GM21390 (cell line): ENCODE data around the gene PIP4K2C.

Experiments
- ATAC-seq: cut with Tn5 transposase; IDR thresholded peaks from one replicate; pipeline ENCODE4 v1.9.1; 2021; ENCODE audit not compliant: unreplicated experiment

Gene PIP4K2C

DNA sequence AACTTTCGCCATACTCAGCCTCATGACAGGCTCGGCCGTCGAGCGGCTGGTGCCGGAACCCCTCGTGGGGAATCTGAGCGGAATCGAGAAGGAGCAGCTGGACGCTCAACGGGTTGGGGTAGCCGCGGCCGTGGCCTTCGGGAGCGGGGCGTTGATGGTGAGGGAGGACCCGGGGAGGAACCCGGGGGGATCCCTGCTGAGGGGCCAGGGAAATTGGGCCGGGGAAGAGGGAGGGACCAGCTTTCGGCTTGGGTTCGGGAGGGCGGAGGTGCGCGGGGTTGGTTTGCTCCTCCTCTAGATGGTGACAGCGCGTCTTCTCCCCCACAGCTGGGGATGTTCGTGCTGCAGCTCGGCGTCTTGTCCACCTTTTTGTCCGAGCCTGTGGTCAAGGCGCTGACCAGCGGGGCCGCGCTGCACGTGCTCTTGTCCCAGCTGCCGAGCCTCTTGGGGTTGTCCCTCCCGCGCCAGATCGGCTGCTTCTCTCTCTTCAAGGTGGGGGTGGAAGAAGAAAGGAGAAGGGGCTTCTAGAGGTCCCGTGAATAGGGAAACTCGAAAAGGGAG lies 30.0 kb downstream of the PIP4K2C start:
- no peak for ATAC-seq

DNA sequence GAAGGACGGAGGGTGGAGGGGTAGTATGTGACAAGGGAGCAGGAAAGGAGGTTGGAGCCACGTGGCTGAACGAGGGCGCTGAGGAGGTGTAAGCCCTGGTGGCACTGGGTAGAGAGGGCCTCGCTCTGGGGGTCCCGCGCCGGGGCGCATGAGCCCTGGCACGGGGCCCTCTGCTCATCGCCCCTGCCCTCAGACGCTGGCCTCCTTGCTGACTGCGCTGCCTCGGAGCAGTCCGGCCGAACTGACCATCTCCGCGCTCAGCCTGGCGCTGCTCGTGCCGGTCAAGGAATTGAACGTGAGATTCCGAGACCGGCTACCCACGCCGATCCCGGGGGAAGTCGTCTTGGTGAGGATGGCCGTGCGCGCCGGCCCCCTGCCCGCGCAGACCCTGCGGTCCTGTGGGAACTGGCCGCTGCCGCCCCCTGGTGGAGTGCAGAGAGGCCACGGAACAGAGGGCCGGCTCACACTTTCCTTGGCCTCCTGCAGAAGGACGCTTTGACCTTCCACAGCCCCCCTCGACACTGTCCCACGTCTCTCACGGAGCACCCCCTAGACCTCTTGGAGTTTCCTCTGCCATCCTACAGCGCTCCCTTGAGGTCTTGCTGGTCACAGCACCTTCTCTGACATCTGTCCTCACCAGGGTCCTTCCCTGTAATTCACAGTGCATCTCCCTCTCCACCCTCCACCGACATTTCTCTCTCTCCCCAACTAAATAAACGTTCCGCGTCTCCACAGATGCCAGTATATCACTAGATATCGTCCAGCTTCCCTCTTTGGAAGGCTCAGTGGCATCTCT lies 30.7 kb downstream of the PIP4K2C start:
- peak; percentile 51 for ATAC-seq

DNA sequence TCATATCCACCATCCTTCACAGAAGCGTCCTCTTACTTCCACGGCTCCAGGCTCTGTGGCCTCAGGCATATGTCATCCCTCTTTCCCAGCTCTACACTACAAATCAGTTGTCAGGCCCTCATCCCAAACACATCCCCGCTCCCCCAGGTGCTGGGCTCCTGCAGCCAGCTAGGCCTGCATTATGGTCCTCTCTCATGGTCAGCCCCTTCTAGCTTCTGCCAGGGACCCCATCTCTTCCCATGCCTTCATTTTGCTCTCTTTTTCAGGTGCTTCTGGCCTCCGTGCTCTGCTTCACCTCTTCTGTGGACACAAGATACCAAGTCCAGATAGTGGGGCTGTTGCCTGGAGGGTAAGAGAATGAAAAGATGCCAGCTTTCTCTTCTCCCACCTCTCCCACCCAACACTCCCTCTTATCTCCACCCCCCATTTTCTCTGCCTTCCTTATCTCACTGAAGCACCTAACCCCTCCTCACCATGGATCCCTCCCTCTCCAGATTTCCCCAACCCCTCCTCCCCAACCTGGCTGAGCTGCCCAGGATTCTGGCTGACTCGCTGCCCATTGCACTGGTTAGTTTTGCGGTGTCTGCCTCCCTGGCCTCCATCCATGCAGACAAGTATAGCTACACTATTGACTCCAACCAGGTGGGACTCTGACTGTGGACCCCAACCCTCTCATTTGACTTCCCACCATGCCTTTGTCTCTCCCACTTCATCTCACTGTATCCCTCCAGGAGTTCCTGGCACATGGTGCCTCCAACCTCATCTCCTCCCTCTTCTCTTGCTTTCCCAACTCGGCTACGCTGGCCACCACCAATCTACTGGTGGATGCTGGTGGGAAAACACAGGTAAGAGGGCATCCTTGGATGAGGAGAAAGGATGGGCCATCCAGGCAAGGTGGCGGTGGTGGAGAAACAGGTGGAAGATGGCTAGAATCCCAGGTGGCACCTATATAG lies 31.6 kb downstream of the PIP4K2C start:
- no peak for ATAC-seq

DNA sequence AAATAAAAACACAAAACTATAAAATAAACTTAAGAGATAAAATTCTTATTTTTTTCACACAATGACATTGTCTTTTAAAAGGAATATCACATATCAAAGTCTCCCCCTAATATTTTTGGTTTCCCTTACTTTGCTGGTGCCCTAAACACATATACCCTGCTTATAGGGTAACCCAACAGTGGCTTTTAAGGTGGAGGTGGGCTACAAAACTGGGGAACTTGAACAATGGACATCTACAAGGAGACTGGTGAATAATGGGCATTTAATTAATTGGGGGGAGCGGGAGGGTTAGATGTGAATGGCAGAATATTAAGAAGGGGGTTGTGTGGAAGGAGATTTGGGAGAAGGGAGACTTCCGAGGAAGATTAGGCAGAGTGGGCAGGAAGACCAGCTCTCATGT lies 32.4 kb downstream of the PIP4K2C start:
- no peak for ATAC-seq

DNA sequence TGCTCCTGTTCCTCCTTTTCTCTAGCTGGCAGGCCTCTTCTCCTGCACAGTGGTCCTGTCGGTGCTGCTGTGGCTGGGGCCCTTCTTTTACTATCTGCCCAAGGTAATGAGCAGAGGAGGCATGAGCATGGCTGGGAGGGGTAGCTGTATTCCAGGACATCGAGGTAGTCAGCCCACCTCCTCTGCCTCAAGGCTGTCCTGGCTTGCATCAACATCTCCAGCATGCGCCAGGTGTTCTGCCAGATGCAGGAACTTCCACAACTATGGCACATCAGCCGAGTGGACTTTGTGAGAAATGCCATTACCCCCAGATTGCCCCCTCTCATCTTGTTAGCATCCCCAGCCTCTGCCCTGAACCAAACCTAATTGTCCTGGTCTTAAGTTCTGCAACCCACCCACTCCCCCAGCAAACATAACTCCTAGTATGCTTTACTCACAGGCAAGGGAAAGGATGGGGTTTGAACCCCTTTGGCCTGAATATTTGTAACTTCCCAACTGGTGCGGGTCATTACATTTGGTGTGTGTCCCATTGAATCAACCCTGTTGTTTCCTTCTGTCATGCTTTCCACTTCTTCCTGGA lies 32.9 kb downstream of the PIP4K2C start:
- no peak for ATAC-seq

DNA sequence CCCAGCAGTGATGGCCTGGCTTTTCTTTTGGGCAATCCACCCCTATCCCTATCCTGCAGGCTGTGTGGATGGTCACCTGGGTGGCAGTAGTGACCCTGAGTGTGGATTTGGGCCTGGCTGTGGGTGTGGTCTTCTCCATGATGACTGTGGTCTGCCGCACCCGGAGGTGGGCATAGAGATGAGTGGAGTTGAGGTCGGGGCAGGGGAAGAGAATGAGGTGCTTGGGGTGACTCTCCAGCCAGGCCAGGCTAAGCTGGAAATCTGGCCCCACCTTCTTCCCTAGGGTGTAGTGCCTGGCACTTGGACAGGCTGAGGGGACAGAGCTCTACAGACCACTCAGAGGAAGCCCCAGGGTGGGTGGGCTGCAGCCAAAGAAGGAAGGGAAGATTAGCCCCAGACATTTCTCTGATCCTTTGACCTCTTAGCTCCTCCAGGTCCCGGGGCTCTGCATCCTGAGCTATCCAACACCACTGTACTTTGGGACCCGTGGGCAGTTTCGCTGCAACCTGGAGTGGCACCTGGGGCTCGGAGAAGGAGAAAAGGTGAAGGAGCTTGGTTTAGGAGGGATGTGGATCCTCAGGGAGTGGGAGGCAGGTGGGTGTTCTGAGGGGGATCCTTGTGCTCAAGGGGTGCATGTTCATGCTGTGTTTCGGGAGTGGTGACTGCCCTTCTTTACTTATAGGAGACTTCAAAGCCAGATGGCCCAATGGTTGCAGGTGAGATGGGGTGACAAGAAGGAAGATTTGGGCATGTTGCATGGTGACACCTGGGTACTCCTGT lies 33.6 kb downstream of the PIP4K2C start:
- no peak for ATAC-seq

DNA sequence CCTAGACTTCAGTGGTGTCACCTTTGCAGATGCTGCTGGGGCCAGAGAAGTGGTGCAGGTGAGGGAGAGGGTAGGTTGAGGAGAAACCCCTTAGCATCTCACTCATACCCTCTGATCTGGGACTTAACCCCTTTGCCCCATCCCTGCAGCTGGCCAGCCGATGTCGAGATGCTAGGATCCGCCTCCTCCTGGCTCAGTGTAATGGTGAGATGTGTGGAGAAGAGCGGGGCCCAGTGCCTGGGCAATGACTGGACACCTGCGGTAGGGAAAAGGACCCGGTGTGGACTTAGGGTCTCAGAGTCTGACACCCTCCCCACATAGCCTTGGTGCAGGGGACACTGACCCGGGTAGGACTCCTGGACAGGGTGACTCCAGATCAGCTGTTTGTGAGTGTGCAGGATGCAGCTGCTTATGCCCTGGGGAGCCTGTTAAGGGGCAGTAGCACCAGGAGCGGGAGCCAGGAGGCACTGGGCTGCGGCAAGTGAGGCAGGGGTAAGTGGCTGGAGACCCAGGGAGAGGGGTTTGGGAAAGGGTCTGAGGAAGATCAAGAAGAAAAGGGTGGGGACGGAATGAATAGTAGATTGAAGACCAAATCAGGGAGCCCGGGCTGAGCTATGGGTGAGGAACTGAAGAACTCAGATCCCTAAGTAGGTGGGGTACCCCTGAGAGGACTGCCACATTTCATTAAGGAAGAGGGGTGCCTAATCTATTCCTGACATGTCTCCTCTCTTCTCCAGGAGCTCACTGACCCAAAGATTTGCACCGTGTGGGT lies 34.5 kb downstream of the PIP4K2C start:
- no peak for ATAC-seq

DNA sequence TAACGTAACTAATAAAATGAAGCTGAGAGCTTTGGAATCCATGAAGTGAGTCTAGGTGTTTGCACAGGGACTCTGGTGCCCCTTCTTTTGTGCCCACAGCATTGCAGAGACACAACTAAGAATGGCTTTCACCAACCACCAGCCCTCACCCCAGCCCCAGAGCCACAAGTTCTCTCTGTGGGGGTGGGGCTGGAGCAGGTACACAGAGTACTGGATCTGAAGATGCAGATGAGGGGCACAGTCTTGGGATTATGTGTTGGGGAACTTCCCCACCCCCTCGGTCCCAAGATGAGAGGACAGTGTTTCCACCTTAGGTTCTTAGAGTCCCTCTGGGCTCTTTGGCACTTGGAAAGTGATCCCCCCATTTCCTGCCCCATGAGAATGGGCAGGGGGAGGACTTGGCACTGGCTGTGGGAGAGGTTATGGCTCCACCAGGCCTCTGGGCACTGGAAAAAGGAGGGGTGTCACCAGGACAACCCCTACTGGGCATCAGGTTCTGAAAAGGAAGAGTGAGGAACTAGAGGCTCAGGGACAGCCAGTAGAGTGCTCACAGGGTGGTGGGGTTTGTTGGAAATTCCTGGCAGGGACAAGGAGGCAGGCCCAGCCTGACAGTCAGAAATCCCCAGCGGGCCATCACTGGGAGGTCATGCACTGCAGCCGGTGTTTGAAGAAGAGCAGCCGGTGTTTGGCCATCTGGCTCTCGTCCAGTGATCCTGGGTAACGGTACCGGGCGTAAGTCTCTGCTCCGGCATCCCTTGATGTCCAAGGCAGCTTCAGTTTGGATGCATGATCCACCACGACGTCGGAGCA lies 35.3 kb downstream of the PIP4K2C start:
- ATAC-seq = no peak

DNA sequence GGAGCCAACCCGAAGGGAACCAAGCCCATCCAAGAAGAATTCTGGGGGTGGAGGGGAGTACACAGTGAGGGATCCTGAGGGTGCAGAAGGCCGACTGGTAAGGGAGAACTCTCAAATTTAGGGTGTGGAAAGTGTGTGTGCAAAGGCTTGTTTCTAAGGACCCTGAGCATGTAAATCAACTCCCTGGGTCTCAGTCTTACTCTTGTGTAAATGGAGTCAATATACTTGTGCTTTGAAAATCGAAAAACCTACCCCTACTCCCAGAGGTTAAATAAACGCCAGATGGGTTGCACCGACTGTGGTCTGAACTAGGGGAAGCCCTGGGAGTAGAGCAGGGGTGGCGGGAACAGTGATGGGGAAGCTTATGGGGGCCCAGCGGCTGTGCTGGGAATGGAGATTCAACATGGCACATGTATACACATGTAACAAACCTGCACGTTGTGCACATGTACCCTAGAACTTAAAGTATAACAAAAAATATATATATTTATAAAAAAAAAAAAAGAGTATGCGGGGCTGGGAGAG lies 36.0 kb downstream of the PIP4K2C start:
- ATAC-seq = no peak

DNA sequence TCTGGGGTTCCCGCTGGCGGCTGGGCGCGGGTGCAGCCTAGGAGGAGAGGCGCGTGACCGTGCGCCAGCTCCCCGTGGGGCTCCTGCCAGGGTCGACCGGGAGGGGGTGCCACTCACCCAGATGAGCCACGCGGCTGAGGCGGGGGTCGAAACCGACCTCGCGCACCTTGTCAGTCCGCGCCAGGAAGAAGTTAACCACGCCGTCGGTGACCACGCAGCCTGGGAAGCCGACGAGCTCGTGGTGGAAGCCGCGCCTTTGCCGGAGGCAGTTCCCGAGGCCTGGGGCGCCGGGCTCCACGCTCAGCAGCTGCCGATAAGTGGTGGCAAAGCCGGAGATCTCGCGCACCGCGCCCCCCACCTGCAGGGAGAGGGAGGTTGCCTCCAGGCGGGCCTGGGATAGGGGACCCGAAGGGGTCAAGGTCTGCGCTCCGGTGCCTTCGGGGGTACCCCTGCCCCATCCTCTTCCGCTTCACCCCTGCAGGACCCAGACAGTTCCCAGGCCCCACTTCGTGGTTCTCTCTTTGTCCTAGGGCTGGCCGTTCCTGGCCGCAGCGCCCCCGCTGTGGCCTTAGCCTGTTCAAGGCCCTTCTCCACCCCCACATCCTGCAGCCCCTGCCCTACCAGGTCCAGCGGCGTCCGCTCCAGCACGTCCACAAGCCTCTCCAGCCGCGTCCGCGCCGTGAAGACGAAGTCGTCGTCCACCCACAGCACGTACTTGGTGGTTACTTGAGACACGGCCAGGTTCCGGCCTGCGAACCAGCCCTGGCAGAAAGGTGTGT lies 36.7 kb downstream of the PIP4K2C start:
- ATAC-seq = no peak

DNA sequence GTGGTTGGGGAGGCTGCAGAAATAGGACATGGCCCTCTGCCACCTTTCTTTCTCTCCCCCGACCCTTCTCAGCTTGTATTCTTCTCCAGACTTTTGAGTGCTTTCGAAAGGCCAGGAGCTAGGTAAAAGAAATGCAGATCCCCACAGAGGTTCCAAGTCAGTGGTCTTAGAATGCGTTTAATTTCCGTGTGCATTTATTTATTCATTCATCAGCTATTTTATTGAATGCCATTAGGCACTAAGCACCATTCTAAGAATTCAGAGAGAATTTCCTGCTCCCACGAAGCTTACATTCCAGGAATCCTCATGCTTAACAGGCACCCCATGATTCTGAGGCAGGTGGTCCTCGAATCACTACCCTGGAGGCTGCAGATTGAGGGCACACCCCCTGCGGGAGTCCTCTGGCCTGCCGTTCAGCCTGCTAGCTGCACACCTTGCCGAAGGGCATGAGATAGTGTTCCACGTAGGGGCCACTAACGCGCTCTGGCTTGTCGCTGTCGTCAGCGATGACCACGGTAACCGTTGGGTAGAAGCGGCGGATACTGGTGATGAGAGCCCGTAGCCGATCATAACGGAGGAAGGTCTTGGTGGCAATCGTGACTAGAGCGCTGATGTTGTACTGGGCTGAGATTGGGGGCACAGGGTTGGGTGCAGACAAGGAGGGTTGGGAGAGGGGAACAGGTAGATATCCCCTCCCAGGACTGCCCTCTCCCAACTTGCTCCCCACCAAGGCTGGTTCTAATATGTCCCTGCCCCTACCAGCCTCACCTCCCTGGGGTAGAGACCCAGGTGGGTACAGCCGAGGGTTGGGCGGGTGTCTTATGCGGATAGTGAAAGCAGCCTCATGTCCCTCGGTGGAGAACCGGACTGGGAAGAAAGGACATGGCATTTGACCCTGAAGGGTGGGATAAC lies 37.5 kb downstream of the PIP4K2C start:
- no peak for ATAC-seq

DNA sequence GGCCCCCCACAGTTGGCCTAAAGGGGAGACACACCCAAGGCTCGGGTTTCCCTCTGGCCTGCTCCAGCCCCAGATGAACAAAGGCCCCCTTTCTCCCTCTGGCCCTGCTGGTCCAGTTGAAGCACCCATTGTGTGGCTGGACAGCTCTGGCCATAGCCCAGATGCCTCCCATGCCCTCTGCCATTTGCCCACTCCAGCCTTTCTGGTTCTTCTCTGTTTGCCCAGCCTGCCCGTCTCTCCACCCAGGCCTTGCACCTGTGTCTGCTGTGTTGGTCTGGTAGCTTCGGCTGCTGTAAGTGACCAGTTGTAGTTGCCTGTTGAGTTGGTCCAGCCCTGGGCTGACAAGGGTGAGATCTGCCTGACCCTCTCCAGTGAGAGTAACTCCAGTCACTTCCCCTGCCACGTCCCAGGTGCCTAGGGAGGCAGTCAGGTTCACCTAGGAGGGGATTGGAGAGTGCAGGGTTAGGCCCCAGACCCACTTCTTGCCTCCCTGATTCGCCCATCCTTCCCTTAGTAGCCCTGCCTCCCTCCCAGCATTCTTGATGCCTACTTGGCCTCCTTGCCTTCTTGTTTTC lies 39.0 kb downstream of the PIP4K2C start:
- no peak for ATAC-seq

DNA sequence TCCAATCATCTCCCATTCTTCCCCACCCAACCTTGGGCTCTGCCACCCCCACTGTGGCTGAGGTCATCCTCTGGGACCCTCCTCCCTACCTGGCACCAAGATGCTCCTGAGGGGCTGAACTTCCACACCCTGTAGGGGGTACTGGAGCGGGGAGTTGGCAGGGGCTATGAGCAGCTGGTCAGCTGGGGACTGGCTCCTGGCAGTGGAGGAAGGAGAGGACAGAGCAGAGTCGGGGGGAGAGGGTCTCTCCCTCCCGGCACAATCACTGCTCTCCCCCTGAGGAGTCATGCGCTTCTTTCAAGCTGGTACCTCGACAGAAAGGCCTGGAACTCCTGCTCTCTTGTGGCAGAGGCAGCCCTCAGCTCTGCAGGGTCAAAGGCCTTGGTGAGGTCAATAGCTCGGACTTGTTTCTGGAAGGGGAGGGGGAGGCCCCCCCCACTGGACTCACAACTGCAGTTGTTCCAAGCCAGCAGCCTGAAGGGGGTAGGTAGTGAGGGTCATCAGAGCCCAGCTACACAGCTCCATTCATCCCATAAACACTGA lies 40.0 kb downstream of the PIP4K2C start:
- no peak for ATAC-seq

DNA sequence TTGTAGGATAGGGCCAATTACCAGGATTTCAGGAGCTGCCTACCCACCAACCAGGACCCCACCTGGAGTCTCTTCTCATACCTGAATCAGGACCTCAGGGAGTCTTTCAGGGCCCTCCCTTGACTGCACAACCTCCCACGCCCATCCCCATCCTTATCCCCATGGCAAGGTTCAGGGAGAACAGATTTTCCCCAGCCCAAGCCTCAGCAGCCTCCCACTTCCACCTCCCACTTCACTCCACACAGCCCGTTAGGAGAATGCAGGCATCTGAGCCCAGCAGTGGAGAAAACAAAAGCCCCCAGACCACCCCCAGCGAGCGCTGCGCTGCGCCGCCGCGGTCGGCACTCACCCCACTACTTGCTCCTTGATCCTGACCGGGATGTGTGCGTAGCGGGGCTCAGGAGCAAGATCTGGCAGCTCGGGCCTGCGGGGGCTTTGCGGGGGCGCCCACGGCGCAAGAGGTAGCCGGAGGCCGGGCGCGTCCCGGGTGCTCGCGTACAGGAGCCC lies 40.6 kb downstream of the PIP4K2C start:
- no peak for ATAC-seq

DNA sequence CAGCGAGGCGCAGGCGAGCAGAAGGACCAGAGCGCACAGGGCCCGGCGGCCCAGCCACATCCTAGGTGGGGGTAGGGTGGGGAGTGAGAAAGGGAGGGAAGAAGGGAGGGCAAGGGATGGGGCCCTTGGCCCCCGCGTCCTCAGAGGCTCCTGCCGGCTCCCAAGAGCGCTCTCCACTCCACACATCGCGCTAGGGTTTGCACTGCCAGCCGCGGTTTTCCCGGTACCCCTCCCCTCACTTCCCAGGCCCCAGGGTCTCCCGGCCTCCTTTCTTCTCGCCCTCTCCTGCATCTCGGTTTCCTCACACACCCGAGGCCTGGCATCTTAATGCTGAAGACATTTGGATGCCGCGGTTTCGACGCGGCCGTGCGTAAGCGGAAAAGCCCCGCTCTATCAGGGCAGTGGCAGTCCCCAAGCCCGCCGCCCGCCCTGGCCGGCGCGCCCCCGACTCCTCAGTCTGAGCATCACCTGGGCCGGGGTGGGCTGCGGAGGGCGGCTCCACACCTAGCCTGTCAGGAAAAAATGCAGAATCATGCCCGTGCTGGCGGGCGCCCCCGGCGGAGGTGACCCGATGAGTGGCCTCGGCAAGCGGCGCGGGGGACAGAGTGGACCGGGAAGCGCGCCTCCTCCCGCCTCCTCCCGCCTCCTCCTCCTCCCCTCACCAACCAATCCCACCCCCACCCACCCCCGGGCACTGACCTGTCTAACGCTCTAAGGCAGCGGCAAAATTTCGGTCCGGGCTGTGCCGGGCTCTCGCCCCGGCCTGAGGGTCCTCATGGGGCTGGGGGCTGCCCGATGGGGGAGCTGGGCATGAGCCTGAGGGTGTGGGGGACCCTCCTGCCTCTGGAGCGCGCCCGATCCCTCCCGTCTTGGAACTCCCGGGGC lies 41.3 kb downstream of the PIP4K2C start:
- ATAC-seq = no peak
